Suppressor macrophage treated with lipopolysaccharide for 4 hours (primary cell): ENCODE results near the gene DHX15.

Experiments used
- DNase-seq: peaks from one replicate; pipeline ENCODE4 v3.0.0-alpha.2; 2020

The DHX15 gene

GRCh38 chr4:24582235-24582832 lies 2.0 kb downstream of the DHX15 start:
- DNase-seq, result no peak

GRCh38 chr4:24578364-24578763 lies 6.0 kb downstream of the DHX15 start:
- DNase-seq, result peak; percentile 12

- no peak for DNase-seq
Measured at GRCh38 chr4:24576276-24576675, 8.1 kb downstream of the DHX15 start.

DNA sequence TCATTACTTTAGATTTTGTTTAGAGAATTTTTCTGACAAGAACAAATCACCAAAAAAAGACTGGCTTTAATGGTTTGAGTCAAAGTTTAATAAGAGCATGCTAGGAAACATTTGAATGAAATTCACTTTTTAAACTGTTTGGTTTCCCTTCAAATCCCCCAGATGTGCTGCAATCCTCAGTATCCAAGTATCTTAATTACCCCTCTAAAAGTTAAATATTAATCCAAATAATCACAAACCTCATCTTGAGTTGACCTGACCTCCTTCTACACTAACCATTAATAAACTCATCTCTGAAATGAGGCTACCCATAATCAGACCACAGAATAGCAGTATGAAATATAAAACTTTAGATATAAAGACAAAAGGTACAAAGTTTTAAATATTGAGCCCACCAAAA lies 10.1 kb downstream of the DHX15 start:
- DNase-seq, result no peak

GRCh38 chr4:24573582-24573981 lies 10.8 kb downstream of the DHX15 start:
- no peak for DNase-seq

DNA sequence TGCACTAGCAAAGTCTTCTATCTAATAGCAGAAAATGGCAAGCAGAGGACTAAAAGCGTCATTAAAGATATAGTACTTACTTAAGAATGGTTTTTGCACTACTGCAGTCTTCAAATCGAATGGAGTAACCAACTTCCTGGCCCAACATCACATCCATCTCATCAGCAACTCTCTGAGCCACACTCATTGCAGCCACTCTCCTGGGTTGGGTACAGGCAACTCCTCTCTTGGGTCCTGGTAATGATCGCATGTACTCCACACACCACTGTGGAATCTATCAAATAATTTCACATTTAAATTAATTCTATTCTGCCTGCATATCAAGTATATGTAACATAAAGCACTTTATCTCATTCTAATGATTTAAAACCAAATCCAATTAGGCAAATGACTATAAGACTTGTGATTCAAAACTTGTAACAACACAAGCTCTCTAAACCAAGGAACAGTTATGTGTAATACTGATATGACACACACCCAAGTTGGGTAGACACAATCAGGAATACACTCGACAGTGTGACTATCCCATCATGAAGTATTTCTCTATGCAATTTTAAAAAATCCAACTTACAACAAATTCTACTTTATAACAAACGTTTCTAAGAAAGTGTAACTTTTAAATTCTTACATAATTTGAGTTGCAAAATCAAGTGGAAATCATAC lies 13.6 kb downstream of the DHX15 start:
- no peak for DNase-seq

- no peak for DNase-seq
Measured at GRCh38 chr4:24570172-24570571, 14.2 kb downstream of the DHX15 start.

DNA sequence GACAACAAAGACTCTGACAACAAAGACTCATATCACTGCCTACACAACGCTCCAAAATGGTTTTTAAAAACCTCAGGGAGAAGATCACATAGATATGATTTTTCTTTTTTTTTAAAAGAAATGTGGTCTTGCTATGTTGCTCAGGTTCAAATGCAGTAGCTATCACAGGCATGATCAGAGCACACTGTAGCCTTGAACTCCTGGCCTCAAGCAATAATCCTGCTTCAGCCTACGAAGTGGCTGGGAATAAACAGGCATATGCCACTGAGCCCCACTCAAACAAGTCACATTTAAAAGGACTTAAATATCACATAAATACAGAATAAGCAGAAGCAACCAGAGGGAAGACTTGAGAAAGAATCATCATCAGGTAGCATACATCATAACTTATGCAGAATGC lies 14.7 kb downstream of the DHX15 start:
- DNase-seq, result no peak

DNA sequence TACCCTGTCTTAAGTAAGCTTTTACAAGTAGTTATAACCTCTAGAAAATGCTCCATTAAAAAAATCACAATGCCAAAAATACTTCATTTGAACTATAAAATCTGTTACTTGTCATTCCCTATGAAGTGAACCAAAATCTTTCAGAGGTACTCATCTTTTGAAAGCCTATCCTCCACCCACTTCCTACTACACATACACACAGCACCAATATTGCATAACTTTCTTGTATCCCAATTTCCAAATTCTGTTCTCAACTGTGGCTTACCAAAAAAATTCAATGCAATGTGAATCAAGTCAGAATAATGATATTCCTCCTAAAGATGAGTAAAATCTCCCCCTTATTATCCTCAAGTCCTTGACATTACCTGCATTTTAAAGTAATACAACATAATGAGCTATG lies 15.9 kb downstream of the DHX15 start:
- DNase-seq, result no peak

DNA sequence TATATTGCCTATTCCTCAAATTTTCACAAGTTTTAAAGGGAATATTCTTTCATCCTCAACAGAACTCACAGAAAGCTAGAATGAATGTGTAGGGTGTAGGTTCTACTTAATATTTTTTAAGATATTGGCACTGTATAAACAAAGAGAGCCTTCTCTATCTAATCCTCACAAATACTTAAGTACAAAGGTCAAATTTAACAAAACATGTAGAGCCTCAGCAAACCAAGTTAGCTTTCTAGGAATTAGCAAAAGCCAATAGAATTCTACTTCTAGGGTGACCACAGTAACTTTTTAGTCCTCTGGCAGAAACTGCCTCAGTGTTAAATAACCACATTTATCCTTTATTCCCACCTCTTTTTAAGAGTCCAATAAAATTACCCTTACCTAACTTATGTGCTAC lies 19.3 kb downstream of the DHX15 start:
- DNase-seq, result no peak

DNA sequence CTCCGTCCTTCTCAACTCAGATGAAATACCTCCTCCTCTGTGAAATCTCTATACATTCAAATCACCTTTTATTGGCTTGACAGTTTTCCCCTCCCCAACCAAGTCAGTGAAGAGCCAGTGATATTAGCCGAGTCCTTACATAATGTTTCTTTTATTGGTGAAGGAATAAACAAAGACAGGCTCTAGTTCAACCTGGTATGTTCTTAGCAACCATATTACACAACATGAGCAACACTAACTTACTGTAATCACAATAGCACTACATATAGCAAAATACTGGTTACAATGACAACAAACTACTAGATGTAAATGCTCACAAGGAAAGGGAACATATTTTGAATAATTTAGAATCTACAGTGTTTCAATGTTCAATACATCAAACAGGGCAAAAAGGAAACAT lies 19.9 kb downstream of the DHX15 start:
- no peak for DNase-seq

GRCh38 chr4:24561438-24562139 lies 22.8 kb downstream of the DHX15 start:
- DNase-seq, result no peak

DNA sequence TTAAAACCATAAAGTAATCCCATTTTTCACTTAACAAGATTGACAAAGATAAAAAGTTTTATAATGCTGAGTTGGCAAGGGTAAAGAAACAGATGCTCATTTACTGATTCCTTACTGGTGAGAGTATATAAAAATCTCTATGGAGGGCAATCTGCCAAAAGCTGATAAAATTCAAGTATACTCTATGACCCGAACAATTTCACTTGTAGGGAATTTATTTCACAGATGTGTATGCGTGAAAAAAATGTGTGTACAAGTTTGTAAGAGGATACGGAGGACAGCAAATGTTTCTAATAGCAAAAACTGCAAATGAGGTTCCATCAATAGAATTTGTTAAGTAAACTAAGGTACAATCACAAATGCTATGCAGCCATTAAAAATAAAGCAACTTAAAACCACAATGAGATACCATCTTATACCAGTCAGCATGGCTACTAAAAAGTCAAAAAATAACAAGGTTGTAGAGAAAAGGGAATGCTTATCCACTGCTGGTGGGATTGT lies 23.4 kb downstream of the DHX15 start:
- DNase-seq, result no peak

GRCh38 chr4:24559889-24560288 lies 24.5 kb downstream of the DHX15 start:
- peak; percentile 13 for DNase-seq

DNA sequence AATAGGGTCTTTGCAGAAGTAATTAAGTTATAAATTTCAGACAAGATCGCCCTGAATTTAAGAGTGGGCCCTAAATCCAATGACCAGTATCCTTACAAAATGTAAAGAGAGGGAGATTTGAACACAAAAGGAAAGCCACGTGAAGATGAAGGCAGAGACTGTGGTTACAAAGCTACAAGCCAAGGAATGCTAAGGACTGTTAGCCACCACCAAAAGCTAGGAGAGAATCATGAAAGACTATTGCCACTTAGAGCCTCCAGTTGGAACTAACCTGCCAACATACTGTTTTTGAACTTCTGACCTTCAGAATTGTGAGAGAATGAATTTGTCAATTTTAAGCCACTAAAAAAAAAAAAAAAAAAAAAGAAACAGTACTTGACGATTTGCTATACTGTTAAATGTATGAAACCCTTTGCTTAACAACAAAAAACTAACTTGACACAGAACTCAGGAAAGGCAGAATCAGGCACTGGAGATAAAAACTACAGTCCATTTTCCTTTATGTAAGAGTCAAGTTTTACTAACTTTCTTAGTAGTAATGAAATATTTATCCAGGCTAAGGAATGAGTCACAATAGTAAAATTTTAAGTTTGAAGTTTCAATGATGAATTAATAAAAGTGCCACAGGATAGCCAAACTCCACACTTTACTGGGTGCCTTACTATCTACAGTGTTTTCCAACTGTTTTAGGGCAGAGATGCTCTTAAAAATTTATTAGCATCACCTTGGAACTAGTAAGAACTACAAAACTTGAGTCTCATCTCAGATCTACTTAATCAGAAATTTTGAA lies 25.1 kb downstream of the DHX15 start:
- DNase-seq, result no peak

DNA sequence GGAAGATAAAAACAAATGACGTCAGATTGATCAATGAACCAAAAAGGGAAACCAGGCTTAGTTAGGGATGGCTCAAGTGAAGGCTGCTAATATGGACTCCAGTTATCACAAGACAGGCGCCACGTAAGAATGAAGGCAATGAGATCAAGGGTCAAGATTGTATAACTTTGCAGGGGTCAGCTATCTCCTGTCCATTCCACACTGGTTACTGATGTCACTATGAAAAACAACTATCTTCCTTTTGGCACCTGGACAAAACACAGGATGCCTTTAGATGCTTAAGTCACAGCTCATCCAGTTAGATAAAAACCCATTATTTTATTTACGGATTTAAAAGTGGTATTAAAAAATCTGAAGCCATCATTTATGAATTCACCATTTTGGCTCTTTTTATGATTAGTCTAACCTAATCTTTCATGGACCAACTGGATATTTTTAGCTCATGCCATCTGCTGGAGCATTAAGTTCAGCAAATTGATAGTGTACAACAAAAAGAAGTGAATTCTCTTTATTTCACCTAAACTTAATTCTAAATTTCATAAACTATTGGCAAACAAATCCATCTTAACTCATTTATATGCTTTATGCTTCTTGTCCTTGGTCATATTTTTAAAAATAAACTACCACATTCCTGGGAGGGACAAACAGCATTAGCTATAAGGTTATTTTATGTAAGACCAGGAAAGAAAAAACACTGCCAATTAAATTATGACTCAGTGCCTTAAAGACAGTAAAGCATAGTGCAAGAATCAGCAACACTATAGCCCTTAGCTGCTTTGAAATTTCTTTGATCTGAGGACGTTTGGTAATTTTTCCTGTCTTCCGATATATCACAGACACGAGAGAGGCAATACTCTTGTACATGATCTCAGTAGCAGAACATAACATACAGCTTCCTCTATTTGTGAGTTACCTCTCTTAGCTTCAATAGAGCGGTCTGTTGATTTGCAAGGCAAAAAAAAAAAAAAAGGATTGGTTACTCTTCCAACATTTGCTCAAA lies 27.0 kb downstream of the DHX15 start:
- DNase-seq, result peak; percentile 28

- peak; percentile 16 for DNase-seq
Measured at GRCh38 chr4:24551492-24552289, 32.7 kb downstream of the DHX15 start.

DNA sequence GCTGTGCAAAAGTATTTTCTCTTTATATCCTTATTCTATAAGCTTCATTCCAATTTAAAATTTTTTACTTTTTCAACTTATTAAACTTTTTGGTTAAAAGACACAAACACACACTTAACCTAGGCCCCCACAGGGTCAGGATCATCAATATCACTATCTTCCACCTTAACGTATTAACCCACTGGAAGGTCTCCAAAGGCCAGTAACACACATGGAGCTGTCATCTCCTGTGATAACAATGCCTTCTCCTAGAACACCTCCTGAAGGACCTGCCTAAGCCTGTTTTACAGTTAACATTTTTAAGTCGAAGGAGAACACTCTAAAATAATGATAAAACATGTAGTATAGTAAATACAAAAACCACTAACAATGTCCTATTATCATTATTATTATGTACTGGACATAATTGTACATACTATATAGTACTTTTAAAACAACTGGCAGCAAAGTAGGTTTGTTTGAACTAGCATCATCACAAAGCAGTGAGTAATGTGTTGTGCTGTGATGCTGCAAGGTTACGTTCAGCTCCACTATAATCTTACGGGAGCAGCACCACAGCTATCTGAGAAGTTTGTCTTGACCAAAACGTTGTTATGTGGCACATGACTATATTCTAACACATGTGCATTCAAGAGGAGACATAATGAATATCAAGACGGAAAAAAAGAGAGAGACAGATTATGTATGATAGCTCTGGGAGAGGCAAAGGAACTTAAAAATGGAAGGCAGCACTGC lies 33.7 kb downstream of the DHX15 start:
- no peak for DNase-seq

DNA sequence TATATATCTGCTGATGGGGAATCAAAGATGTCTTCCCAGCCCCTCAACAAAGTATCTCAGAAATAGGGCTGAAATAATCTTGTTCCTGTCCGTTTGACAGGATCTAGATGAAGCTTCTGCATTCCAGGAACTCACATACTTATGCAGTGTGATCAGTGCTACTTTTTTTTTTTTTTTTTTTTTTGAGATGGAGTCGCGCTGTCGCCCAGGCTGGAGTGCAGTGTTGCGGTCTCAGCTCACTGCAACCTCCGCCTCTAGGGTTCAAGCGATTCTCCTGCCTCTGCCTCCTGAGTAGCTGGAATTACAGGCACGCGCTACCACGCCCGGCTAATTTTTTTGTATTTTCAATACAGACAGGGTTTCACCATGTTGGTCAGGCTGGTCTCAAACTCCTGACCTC lies 36.4 kb downstream of the DHX15 start:
- DNase-seq, result no peak

- no peak for DNase-seq
Measured at GRCh38 chr4:24544208-24544988, 40.0 kb downstream of the DHX15 start.
